Stomach smooth muscle (tissue), 2 donors: Measurements from ENCODE around the gene ABO.
"Not testable (repeated sequence)": the region's sequence is repeated elsewhere in the genome, so short reads cannot be mapped to it uniquely, and the experiment has no call there.

ENCODE experiments used
- H3K27ac ChIP-seq: one replicate; pipeline ENCODE4 v1.7.0; 2013; ENCODE audit warnings: mild to moderate bottlenecking, low read length, inconsistent platforms
- H3K27me3 ChIP-seq, 2 donors: one replicate each; pipeline ENCODE4 v1.7.0; 2013; ENCODE audit warnings: low read length in 2 of 2; ENCODE audit not compliant: insufficient read depth in 2 of 2, control insufficient read depth in 1 of 2
- H3K36me3 ChIP-seq, 2 donors: one replicate each; pipeline ENCODE4 v1.7.0; 2013; ENCODE audit warnings: low read length in 2 of 2; ENCODE audit not compliant: control insufficient read depth in 2 of 2, insufficient read depth in 2 of 2
- H3K4me1 ChIP-seq: one replicate; pipeline ENCODE4 v1.7.0; 2013; ENCODE audit warnings: low read length; ENCODE audit not compliant: control insufficient read depth, insufficient read depth
- H3K4me3 ChIP-seq, 2 donors: one replicate each; pipeline ENCODE4 v1.7.0; 2013; ENCODE audit warnings: low read length in 2 of 2
- H3K9ac ChIP-seq, 2 donors: one replicate each; pipeline ENCODE4 v1.7.0; 2013; ENCODE audit warnings: low read length in 2 of 2, mild to moderate bottlenecking in 1 of 2
- H3K9me3 ChIP-seq, 2 donors: one replicate each; pipeline ENCODE4 v1.7.0; 2013; ENCODE audit warnings: low read length in 2 of 2; ENCODE audit not compliant: control insufficient read depth in 2 of 2
- donor health status: healthy.
- donor health status: Pancreatic carcinoma.

Gene ABO

GRCh38 chr9:133221177-133221809 lies 53.7 kb downstream of the ABO start:
- no peaks in the 10 kb centered on the region for H3K9me3 ChIP-seq
- H3K36me3 ChIP-seq: no peaks in the 10 kb centered on the region
- H3K4me3 ChIP-seq: no peak overlapping the region
- no peak overlapping the region for H3K27ac ChIP-seq
- no peak overlapping the region for H3K9ac ChIP-seq
- peaks cover 2 to 6% of the 10 kb centered on the region in 2 donors for H3K27me3 ChIP-seq
- no peaks in the 10 kb centered on the region for H3K4me1 ChIP-seq

- not testable (repeated sequence) for H3K27ac ChIP-seq, H3K9me3 ChIP-seq, H3K27me3 ChIP-seq, H3K4me1 ChIP-seq, H3K9ac ChIP-seq, H3K36me3 ChIP-seq, H3K4me3 ChIP-seq
These were observed 56.7 kb downstream of the ABO start for GRCh38 chr9:133218049-133218975.

DNA sequence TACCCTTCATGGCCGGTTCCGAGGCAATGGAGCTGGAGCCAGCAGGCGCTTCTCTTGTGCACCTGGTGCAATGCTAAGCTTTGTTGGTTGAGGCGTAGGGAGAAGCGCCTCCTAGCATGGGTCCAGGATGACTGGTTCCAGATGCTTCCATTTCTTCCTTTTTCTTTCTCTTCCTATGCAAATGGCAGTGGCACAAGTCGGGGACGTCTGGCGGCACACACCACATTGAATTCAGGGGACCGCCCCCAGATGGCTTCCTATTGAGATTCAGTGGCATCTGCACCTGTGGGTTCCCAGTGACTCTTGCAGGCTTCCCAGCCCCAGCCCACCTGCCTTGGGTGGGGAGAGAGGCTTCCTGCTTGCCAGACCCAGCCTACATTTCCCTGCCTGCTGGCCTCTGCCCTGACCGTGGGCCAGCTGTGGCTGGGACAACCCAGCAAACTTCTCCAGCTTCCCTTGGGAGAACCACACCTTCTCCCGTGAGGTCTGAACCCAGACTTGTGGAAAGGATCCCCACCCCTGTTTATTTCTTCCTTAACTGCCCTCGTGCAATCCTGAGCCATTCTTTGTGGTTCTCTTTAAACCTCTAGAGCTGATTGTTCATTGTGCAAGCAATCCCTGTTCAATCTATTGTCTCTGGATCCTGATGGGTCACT lies 57.5 kb downstream of the ABO start:
- not testable (repeated sequence) for H3K27me3 ChIP-seq, H3K27ac ChIP-seq, H3K4me1 ChIP-seq, H3K4me3 ChIP-seq, H3K36me3 ChIP-seq, H3K9me3 ChIP-seq, H3K9ac ChIP-seq

- H3K27me3 ChIP-seq, H3K4me1 ChIP-seq, H3K9me3 ChIP-seq, H3K4me3 ChIP-seq, H3K9ac ChIP-seq, H3K27ac ChIP-seq, H3K36me3 ChIP-seq: not testable (repeated sequence)
These were observed 60.7 kb downstream of the ABO start for GRCh38 chr9:133214276-133214675.

GRCh38 chr9:133210609-133211008 lies 64.4 kb downstream of the ABO start:
- H3K27me3 ChIP-seq: peaks cover 0 to 17% of the 10 kb centered on the region in 2 donors
- H3K9ac ChIP-seq: no peak overlapping the region
- no peak overlapping the region for H3K4me3 ChIP-seq
- H3K4me1 ChIP-seq: no peaks in the 10 kb centered on the region
- no peaks in the 10 kb centered on the region for H3K36me3 ChIP-seq
- no peak overlapping the region for H3K27ac ChIP-seq
- H3K9me3 ChIP-seq: peaks cover 0 to 3% of the 10 kb centered on the region in 2 donors

GRCh38 chr9:133210202-133210532 lies 64.8 kb downstream of the ABO start:
- no peaks in the 10 kb centered on the region for H3K36me3 ChIP-seq
- no peak overlapping the region for H3K27ac ChIP-seq
- H3K9ac ChIP-seq: no peak overlapping the region
- H3K4me1 ChIP-seq: no peaks in the 10 kb centered on the region
- no peak overlapping the region for H3K4me3 ChIP-seq
- H3K9me3 ChIP-seq: peaks cover 0 to 3% of the 10 kb centered on the region in 2 donors
- peaks cover 0 to 17% of the 10 kb centered on the region in 2 donors for H3K27me3 ChIP-seq

DNA sequence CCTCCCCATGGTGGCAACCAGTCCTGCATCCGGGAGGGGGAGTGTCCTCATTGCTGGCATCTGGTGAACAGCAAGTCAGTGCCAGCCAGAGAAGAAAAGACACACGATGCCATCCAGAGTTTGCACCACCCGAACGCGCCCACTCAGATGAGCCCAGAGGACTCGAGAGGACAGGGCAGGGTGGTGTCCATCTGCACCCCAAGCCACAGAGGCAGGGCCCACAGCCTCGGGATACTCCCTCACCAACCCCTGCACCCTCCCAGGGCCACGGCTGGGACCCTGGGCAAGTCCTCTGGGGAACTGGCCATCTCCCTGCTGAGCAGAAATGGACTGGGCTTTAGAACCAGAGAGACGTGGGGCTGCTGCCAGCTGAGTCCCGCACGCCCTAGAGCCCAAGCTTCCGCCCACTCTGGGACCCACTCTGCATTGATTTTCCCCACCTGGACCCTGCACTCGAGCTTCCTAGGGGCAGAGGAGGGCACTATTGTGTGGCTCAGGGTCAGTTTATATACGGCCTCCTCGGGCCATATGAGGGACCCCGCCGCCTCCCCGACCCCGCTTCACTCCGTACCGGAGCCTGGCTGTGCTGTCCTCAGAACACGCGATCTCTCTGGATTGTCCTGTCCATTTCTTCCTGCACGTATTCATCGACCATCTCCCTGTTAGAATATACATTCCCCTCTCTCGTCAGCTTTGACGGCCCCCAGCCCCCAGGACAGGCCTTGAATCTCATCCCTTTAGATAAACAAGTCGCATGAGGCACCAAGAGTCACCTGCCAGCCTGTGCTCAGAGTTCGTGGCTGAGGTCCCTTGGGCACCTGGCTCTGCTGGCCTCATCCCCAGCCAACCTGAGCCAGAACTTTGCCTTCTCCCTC lies 65.4 kb downstream of the ABO start:
- not testable (repeated sequence) for H3K9me3 ChIP-seq, H3K9ac ChIP-seq, H3K27ac ChIP-seq, H3K4me3 ChIP-seq, H3K36me3 ChIP-seq, H3K4me1 ChIP-seq
- peaks cover 0 to 17% of the 10 kb centered on the region in 2 donors for H3K27me3 ChIP-seq

GRCh38 chr9:133208880-133209300 lies 66.1 kb downstream of the ABO start, which contains the start of gene OBP2B:
Gene OBP2B, minus strand, starts transcription at chr9:133209250. Its CDS starts 51 bp downstream, at chr9:133209199.
- H3K36me3 ChIP-seq, H3K4me1 ChIP-seq, H3K9ac ChIP-seq, H3K27ac ChIP-seq, H3K9me3 ChIP-seq, H3K4me3 ChIP-seq: not testable (repeated sequence)
- peaks cover 0 to 17% of the 10 kb centered on the region in 2 donors for H3K27me3 ChIP-seq

- H3K4me1 ChIP-seq, H3K9ac ChIP-seq, H3K4me3 ChIP-seq, H3K9me3 ChIP-seq, H3K27ac ChIP-seq, H3K36me3 ChIP-seq: not testable (repeated sequence)
- peaks cover 0 to 17% of the 10 kb centered on the region in 2 donors for H3K27me3 ChIP-seq
These were observed 66.7 kb downstream of the ABO start for GRCh38 chr9:133208171-133208879.
